ENCODE data around the gene CCNI.

The CCNI gene

GRCh38 chr4:77006753-77007353 is 68.9 kb downstream of the CCNI start:
- TF ChIP-seq CTCF (IDR thresholded peaks at IDR 0.05) (no peak), ZFX (IDR thresholded peaks at IDR 0.05; ENCODE audit: borderline replicate concordance) (no peak)
- H3K27ac ChIP-seq, result no peak overlapping the region

GRCh38 chr4:77003400-77003799 is 72.4 kb downstream of the CCNI start:
- H3K27ac ChIP-seq, result no peak overlapping the region
- TF ChIP-seq CTCF (IDR thresholded peaks at IDR 0.05) (no peak), ZFX (IDR thresholded peaks at IDR 0.05; ENCODE audit: borderline replicate concordance) (no peak)

- H3K27ac ChIP-seq, result no peak overlapping the region
Observed at GRCh38 chr4:77002321-77003107, 73.3 kb downstream of the CCNI start.

GRCh38 chr4:77001907-77002306 is 73.9 kb downstream of the CCNI start:
- H3K27ac ChIP-seq, result no peak overlapping the region
- TF ChIP-seq CTCF (IDR thresholded peaks at IDR 0.05) (no peak), ZFX (IDR thresholded peaks at IDR 0.05; ENCODE audit: borderline replicate concordance) (no peak)

More at GRCh38 chr4:77002321-77003107, 73.3 kb downstream of the CCNI start:
- TF ChIP-seq ZFX (IDR thresholded peaks at IDR 0.05; ENCODE audit: borderline replicate concordance), result no peak
- TF ChIP-seq CTCF (IDR thresholded peaks at IDR 0.05), result no peak

- TF ChIP-seq CTCF (IDR thresholded peaks at IDR 0.05), result no peak
- no peak for TF ChIP-seq ZFX (IDR thresholded peaks at IDR 0.05; ENCODE audit: borderline replicate concordance)
- no peak overlapping the region for H3K27ac ChIP-seq
Observed at GRCh38 chr4:76998251-76998901, 77.4 kb downstream of the CCNI start.

- no peak overlapping the region for H3K27ac ChIP-seq
Observed at GRCh38 chr4:76997532-76997931, 78.3 kb downstream of the CCNI start.

More at GRCh38 chr4:76997532-76997931, 78.3 kb downstream of the CCNI start:
- no peak for TF ChIP-seq ZFX (IDR thresholded peaks at IDR 0.05; ENCODE audit: borderline replicate concordance)
- no peak for TF ChIP-seq CTCF (IDR thresholded peaks at IDR 0.05)

Data from 22Rv1 (cell line).